Effector memory CD4-positive, alpha-beta T cell (primary cell): ENCODE results near the gene APBB1IP.

ENCODE experiments used
- DNase-seq, 3 donors: peaks; one replicate each; pipeline ENCODE4 v3.0.0-alpha.2; 2020
- H3K27ac ChIP-seq: 2 replicates; pipeline ENCODE4 v1.7.0; 2013; ENCODE audit warnings: mild to moderate bottlenecking, low read length, moderate library complexity; ENCODE audit not compliant: insufficient read depth, poor library complexity, severe bottlenecking
- H3K27me3 ChIP-seq: replicated peaks from 2 replicates; pipeline ENCODE4 v1.7.0; 2013; ENCODE audit warnings: mild to moderate bottlenecking, low read length; ENCODE audit not compliant: insufficient read depth, control insufficient read depth, poor library complexity, severe bottlenecking
- H3K36me3 ChIP-seq: 2 replicates; pipeline ENCODE4 v1.7.0; 2013; ENCODE audit warnings: mild to moderate bottlenecking, low read length, moderate library complexity; ENCODE audit not compliant: control insufficient read depth, insufficient read depth
- H3K4me1 ChIP-seq: 2 replicates; pipeline ENCODE4 v1.7.0; 2013; ENCODE audit warnings: low read length, mild to moderate bottlenecking; ENCODE audit not compliant: control insufficient read depth, insufficient read depth, poor library complexity, severe bottlenecking
- H3K4me3 ChIP-seq: 2 replicates; pipeline ENCODE4 v1.7.0; 2013; ENCODE audit warnings: low read length, low read depth, mild to moderate bottlenecking; ENCODE audit not compliant: insufficient read depth, poor library complexity, severe bottlenecking
- H3K9me3 ChIP-seq: 2 replicates; pipeline ENCODE4 v1.7.0; 2013; ENCODE audit warnings: mild to moderate bottlenecking, low read length, moderate library complexity; ENCODE audit not compliant: control insufficient read depth

The APBB1IP gene

GRCh38 chr10:26543567-26544306, 105.6 kb downstream of the APBB1IP start:
- H3K27ac ChIP-seq, result no peak overlapping the region

GRCh38 chr10:26544932-26545331, 106.8 kb downstream of the APBB1IP start:
- Histone ChIP-seq H3K27ac (no peak overlapping the region), H3K27me3 (no peaks in the 10 kb centered on the region), H3K9me3 (no peaks in the 10 kb centered on the region), H3K4me3 (no peak overlapping the region), H3K4me1 (peaks cover 3% of the 10 kb centered on the region), H3K36me3 (peaks cover 52% of the 10 kb centered on the region)
- no peak for DNase-seq

More at GRCh38 chr10:26543567-26544306, 105.6 kb downstream of the APBB1IP start:
- peaks cover 3% of the 10 kb centered on the region for H3K4me1 ChIP-seq
- peaks cover 53% of the 10 kb centered on the region for H3K36me3 ChIP-seq
- no peaks in the 10 kb centered on the region for H3K9me3 ChIP-seq
- no peak for DNase-seq
- no peak overlapping the region for H3K4me3 ChIP-seq
- H3K27me3 ChIP-seq, result no peaks in the 10 kb centered on the region

GRCh38 chr10:26550774-26551526, 112.8 kb downstream of the APBB1IP start:
- DNase-seq, result no peak
- Histone ChIP-seq H3K4me1 (peaks cover 1% of the 10 kb centered on the region), H3K27ac (no peak overlapping the region), H3K9me3 (no peaks in the 10 kb centered on the region), H3K36me3 (peaks cover 61% of the 10 kb centered on the region), H3K27me3 (no peaks in the 10 kb centered on the region), H3K4me3 (no peak overlapping the region)

GRCh38 chr10:26554246-26554645, 116.1 kb downstream of the APBB1IP start:
- Histone ChIP-seq H3K9me3 (no peaks in the 10 kb centered on the region), H3K4me1 (no peaks in the 10 kb centered on the region), H3K4me3 (no peak overlapping the region), H3K27me3 (no peaks in the 10 kb centered on the region), H3K36me3 (peaks cover 60% of the 10 kb centered on the region), H3K27ac (no peak overlapping the region)
- no peak for DNase-seq

GRCh38 chr10:26555719-26556368, 117.7 kb downstream of the APBB1IP start:
- H3K36me3 ChIP-seq, result peaks cover 60% of the 10 kb centered on the region
- no peak overlapping the region for H3K27ac ChIP-seq
- no peak for DNase-seq
- H3K9me3 ChIP-seq, result no peaks in the 10 kb centered on the region
- H3K27me3 ChIP-seq, result no peaks in the 10 kb centered on the region
- no peaks in the 10 kb centered on the region for H3K4me1 ChIP-seq
- no peak overlapping the region for H3K4me3 ChIP-seq

GRCh38 chr10:26556748-26557640, 118.9 kb downstream of the APBB1IP start:
- Histone ChIP-seq H3K4me3 (no peak overlapping the region), H3K36me3 (peaks cover 56% of the 10 kb centered on the region)

GRCh38 chr10:26557641-26558014, 119.5 kb downstream of the APBB1IP start:
- no peaks in the 10 kb centered on the region for H3K4me1 ChIP-seq
- DNase-seq, result no peak
- H3K27ac ChIP-seq, result no peak overlapping the region
- H3K9me3 ChIP-seq, result no peaks in the 10 kb centered on the region
- no peak overlapping the region for H3K4me3 ChIP-seq
- H3K36me3 ChIP-seq, result peaks cover 56% of the 10 kb centered on the region
- no peaks in the 10 kb centered on the region for H3K27me3 ChIP-seq

More at GRCh38 chr10:26556748-26557640, 118.9 kb downstream of the APBB1IP start:
- DNase-seq, result peak in 1 of 3 donors; percentile 7
- Histone ChIP-seq H3K4me1 (no peaks in the 10 kb centered on the region), H3K9me3 (no peaks in the 10 kb centered on the region), H3K27me3 (no peaks in the 10 kb centered on the region), H3K27ac (no peak overlapping the region)

- no peak for DNase-seq
- no peaks in the 10 kb centered on the region for H3K9me3 ChIP-seq
- no peaks in the 10 kb centered on the region for H3K4me1 ChIP-seq
- H3K4me3 ChIP-seq, result no peak overlapping the region
- H3K27ac ChIP-seq, result no peak overlapping the region
- no peaks in the 10 kb centered on the region for H3K27me3 ChIP-seq
- H3K36me3 ChIP-seq, result peaks cover 57% of the 10 kb centered on the region
Observed at GRCh38 chr10:26566525-26567350, 128.6 kb downstream of the APBB1IP start.

GRCh38 chr10:26567351-26567721, 129.2 kb downstream of the APBB1IP start:
- DNase-seq, result no peak
- Histone ChIP-seq H3K4me3 (no peak overlapping the region), H3K9me3 (no peaks in the 10 kb centered on the region), H3K27ac (no peak overlapping the region), H3K36me3 (peaks cover 52% of the 10 kb centered on the region), H3K27me3 (no peaks in the 10 kb centered on the region), H3K4me1 (no peaks in the 10 kb centered on the region)
